Sigmoid colon (tissue), 4 donors: ENCODE results near the gene KCNIP4.

Experiments
- EP300 ChIP-seq, 4 donors: sonication (generic); formaldehyde crosslinking; IDR thresholded peaks; one replicate each; pipeline ENCODE4 v1.6.1; 2017; ENCODE audit warnings: antibody characterized with exemption in 4 of 4
- POLR2A ChIP-seq, 2 donors: fragments of 450-650 bp; IDR thresholded peaks; one replicate each; pipeline ENCODE4 v1.6.1; 2016; ENCODE audit warnings: antibody characterized with exemption in 2 of 2, mild to moderate bottlenecking in 2 of 2, moderate library complexity in 2 of 2
- POLR2AphosphoS5 ChIP-seq, 4 donors: sonication (generic); formaldehyde crosslinking; IDR thresholded peaks; one replicate each; pipeline ENCODE4 v1.6.1; 2017; ENCODE audit warnings: antibody characterized with exemption in 4 of 4
- TF ChIP-seq, protein P1 (sequence below), 4 experiments: fragments of 450-650 bp in 3 of 4; fragments of 200-600 bp in 1 of 4; IDR thresholded peaks; one replicate each; pipeline ENCODE4 v1.5.1; 2016 to 2019; ENCODE audit warnings: antibody characterized with exemption in 4 of 4, mild to moderate bottlenecking in 3 of 4, moderate library complexity in 2 of 4

DNA sequence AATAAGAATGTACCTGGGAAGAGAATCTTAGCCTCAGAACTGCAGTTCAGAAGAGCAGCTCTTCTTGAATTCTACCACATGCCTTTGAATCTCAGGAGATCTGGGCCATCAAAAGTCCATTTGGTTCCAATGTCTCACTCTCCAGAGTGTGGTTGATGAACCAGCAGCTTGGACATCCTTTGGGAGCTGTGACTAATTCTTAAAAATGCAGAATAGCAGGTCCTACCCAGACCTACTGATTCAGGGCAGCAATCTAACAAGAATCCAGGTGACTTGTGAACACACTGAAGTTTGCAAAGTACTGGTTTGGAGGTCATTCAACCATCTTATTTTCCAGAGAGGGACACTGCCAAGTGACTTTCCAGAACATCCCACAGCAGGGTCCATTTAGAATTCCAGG is 1003.6 kb downstream of the KCNIP4 start:
- no peak for TF ChIP-seq POLR2A (IDR thresholded peaks at IDR 0.05)
- TF ChIP-seq, protein P1, sequence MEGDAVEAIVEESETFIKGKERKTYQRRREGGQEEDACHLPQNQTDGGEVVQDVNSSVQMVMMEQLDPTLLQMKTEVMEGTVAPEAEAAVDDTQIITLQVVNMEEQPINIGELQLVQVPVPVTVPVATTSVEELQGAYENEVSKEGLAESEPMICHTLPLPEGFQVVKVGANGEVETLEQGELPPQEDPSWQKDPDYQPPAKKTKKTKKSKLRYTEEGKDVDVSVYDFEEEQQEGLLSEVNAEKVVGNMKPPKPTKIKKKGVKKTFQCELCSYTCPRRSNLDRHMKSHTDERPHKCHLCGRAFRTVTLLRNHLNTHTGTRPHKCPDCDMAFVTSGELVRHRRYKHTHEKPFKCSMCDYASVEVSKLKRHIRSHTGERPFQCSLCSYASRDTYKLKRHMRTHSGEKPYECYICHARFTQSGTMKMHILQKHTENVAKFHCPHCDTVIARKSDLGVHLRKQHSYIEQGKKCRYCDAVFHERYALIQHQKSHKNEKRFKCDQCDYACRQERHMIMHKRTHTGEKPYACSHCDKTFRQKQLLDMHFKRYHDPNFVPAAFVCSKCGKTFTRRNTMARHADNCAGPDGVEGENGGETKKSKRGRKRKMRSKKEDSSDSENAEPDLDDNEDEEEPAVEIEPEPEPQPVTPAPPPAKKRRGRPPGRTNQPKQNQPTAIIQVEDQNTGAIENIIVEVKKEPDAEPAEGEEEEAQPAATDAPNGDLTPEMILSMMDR (IDR thresholded peaks at IDR 0.05) = no peak
- TF ChIP-seq POLR2AphosphoS5 (IDR thresholded peaks at IDR 0.05) = no peak
- TF ChIP-seq EP300 (IDR thresholded peaks at IDR 0.05) = no peak
